ENCODE results near the gene RFNG. TPM values are rescaled to one million over a fixed set of nuclear protein-coding genes. Genes with fewer than 3 reads are reported as not detected.

Gene RFNG
- total RNA-seq, 4 donors from 2014 or later: 46.0 to 61.0 (median 50.8) TPM

- no peaks in the 10 kb centered on the region for H3K9me3 ChIP-seq
- no peak overlapping the region for H3K4me3 ChIP-seq
- H3K4me1 ChIP-seq: peaks cover 24% of the 10 kb centered on the region
- no peak overlapping the region for H3K27ac ChIP-seq
- H3K27me3 ChIP-seq: no peaks in the 10 kb centered on the region
- WGBS: 72% methylated on average over 11 of the region's 19 CpGs
- peaks cover 95% of the 10 kb centered on the region for H3K36me3 ChIP-seq
- TF ChIP-seq POLR2A (IDR thresholded peaks at IDR 0.05) (no peak), CTCF (IDR thresholded peaks at IDR 0.05) (no peak), EP300 (IDR thresholded peaks at IDR 0.05) (no peak), POLR2AphosphoS5 (IDR thresholded peaks at IDR 0.05) (no peak)
- no peak for DNase-seq (ENCODE audit: low spot score in 2 of 2)
Observed at GRCh38 chr17:82059272-82060000, 7.8 kb upstream of the RFNG start.

- no peak overlapping the region for H3K4me3 ChIP-seq
- WGBS: 89% methylated on average over 3 of the region's 10 CpGs
Observed at GRCh38 chr17:82058855-82059249, 7.2 kb upstream of the RFNG start.

GRCh38 chr17:82058230-82058854 is 6.7 kb upstream of the RFNG start:
- 62% methylated on average over 3 of the region's 17 CpGs for WGBS
- Histone ChIP-seq H3K4me3 (no peak overlapping the region), H3K27me3 (no peaks in the 10 kb centered on the region), H3K4me1 (peaks cover 21% of the 10 kb centered on the region), H3K36me3 (peaks cover 98% of the 10 kb centered on the region), H3K9me3 (no peaks in the 10 kb centered on the region), H3K27ac (no peak overlapping the region)
- TF ChIP-seq CTCF (IDR thresholded peaks at IDR 0.05) (no peak), EP300 (IDR thresholded peaks at IDR 0.05) (no peak), POLR2A (IDR thresholded peaks at IDR 0.05) (no peak), POLR2AphosphoS5 (IDR thresholded peaks at IDR 0.05) (no peak)
- no peak for DNase-seq (ENCODE audit: low spot score in 2 of 2)

More at GRCh38 chr17:82058855-82059249, 7.2 kb upstream of the RFNG start:
- H3K27me3 ChIP-seq: no peaks in the 10 kb centered on the region
- DNase-seq (ENCODE audit: low spot score in 2 of 2): no peak
- H3K27ac ChIP-seq: no peak overlapping the region
- TF ChIP-seq CTCF (IDR thresholded peaks at IDR 0.05) (no peak), POLR2AphosphoS5 (IDR thresholded peaks at IDR 0.05) (no peak), EP300 (IDR thresholded peaks at IDR 0.05) (no peak), POLR2A (IDR thresholded peaks at IDR 0.05) (no peak)
- H3K36me3 ChIP-seq: peaks cover 96% of the 10 kb centered on the region
- H3K9me3 ChIP-seq: no peaks in the 10 kb centered on the region
- peaks cover 21% of the 10 kb centered on the region for H3K4me1 ChIP-seq

- no peak for TF ChIP-seq POLR2AphosphoS5 (IDR thresholded peaks at IDR 0.05)
- TF ChIP-seq EP300 (IDR thresholded peaks at IDR 0.05): no peak
- no peak for TF ChIP-seq POLR2A (IDR thresholded peaks at IDR 0.05)
- no peak for TF ChIP-seq CTCF (IDR thresholded peaks at IDR 0.05)
- H3K27me3 ChIP-seq: no peaks in the 10 kb centered on the region
- H3K4me1 ChIP-seq: peaks cover 24% of the 10 kb centered on the region
- no peak overlapping the region for H3K4me3 ChIP-seq
- H3K27ac ChIP-seq: no peak overlapping the region
- no peak for DNase-seq (ENCODE audit: low spot score in 2 of 2)
- peaks cover 86% of the 10 kb centered on the region for H3K36me3 ChIP-seq
- 84% methylated on average over 13 of the region's 29 CpGs for WGBS
- H3K9me3 ChIP-seq: no peaks in the 10 kb centered on the region
Observed at GRCh38 chr17:82056729-82057621, 5.4 kb upstream of the RFNG start.

Data from suprapubic skin (tissue), 4 donors.